IPS-18a (cell line): Measurements from ENCODE around the gene PHF21A.
"Not testable (repeated sequence)": the region's sequence is repeated elsewhere in the genome, so short reads cannot be mapped to it uniquely, and the experiment has no call there.

Source experiments
- H3K27ac ChIP-seq: one replicate; pipeline ENCODE4 v1.5.1; 2013; ENCODE audit warnings: low read length
- H3K27me3 ChIP-seq: one replicate; pipeline ENCODE4 v1.6.1; 2013; ENCODE audit warnings: mild to moderate bottlenecking, low read length; ENCODE audit not compliant: control insufficient read depth, insufficient read depth
- H3K36me3 ChIP-seq: one replicate; pipeline ENCODE4 v1.6.1; 2013; ENCODE audit warnings: low read depth, low read length; ENCODE audit not compliant: control insufficient read depth
- H3K4me1 ChIP-seq: one replicate; pipeline ENCODE4 v1.6.1; 2013; ENCODE audit warnings: low read depth, low read length; ENCODE audit not compliant: control insufficient read depth
- H3K4me3 ChIP-seq: one replicate; pipeline ENCODE4 v1.5.1; 2013; ENCODE audit warnings: low read length
- H3K9ac ChIP-seq: one replicate; pipeline ENCODE4 v1.6.1; 2013; ENCODE audit warnings: mild to moderate bottlenecking, low read length, moderate library complexity
- H3K9me3 ChIP-seq: one replicate; pipeline ENCODE4 v1.6.1; 2013; ENCODE audit warnings: low read depth, low read length; ENCODE audit not compliant: control insufficient read depth

PHF21A gene

GRCh38 chr11:45915446-45915845 is 205.8 kb downstream of the PHF21A start:
- no peak overlapping the region for H3K4me3 ChIP-seq
- peaks cover 16% of the 10 kb centered on the region for H3K4me1 ChIP-seq
- H3K9ac ChIP-seq, result no peak overlapping the region
- no peaks in the 10 kb centered on the region for H3K27me3 ChIP-seq
- no peaks in the 10 kb centered on the region for H3K9me3 ChIP-seq
- no peak overlapping the region for H3K27ac ChIP-seq
- peaks cover 21% of the 10 kb centered on the region for H3K36me3 ChIP-seq

GRCh38 chr11:45913942-45914635 is 207.2 kb downstream of the PHF21A start:
- Histone ChIP-seq H3K9ac (no peak overlapping the region), H3K4me3 (no peak overlapping the region), H3K27me3 (no peaks in the 10 kb centered on the region), H3K27ac (no peak overlapping the region), H3K36me3 (peaks cover 21% of the 10 kb centered on the region), H3K9me3 (no peaks in the 10 kb centered on the region), H3K4me1 (peaks cover 6% of the 10 kb centered on the region)

DNA sequence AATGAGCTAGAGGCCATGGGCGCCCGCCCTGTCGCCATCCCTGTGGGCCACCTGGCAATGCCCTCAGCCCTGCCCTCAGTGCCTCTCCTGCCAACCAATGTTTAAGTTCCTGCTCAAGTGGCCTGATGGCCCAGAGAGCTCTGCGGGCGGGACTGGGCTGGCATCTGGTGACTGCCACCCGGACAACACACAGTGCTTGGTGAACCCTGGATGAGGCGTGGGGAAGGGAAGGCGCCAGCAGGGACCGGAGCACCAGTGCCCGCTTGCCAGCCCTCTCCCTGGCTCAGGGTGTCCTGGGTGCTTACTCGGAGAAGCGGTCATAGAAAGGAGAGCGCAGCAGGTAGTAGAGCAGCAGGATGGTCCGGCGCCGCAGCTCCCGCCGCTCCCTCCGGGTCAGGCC is 207.7 kb downstream of the PHF21A start:
- H3K36me3 ChIP-seq, result peaks cover 21% of the 10 kb centered on the region
- no peaks in the 10 kb centered on the region for H3K27me3 ChIP-seq
- H3K27ac ChIP-seq, result no peak overlapping the region
- peaks cover 5% of the 10 kb centered on the region for H3K4me1 ChIP-seq
- H3K4me3 ChIP-seq, result no peak overlapping the region
- no peak overlapping the region for H3K9ac ChIP-seq
- no peaks in the 10 kb centered on the region for H3K9me3 ChIP-seq

- Histone ChIP-seq H3K4me1 (no peaks in the 10 kb centered on the region), H3K27ac (no peak overlapping the region), H3K27me3 (no peaks in the 10 kb centered on the region), H3K36me3 (peaks cover 17% of the 10 kb centered on the region), H3K9ac (no peak overlapping the region), H3K4me3 (no peak overlapping the region), H3K9me3 (no peaks in the 10 kb centered on the region)
Measured at GRCh38 chr11:45910623-45911022, 210.6 kb downstream of the PHF21A start.

DNA sequence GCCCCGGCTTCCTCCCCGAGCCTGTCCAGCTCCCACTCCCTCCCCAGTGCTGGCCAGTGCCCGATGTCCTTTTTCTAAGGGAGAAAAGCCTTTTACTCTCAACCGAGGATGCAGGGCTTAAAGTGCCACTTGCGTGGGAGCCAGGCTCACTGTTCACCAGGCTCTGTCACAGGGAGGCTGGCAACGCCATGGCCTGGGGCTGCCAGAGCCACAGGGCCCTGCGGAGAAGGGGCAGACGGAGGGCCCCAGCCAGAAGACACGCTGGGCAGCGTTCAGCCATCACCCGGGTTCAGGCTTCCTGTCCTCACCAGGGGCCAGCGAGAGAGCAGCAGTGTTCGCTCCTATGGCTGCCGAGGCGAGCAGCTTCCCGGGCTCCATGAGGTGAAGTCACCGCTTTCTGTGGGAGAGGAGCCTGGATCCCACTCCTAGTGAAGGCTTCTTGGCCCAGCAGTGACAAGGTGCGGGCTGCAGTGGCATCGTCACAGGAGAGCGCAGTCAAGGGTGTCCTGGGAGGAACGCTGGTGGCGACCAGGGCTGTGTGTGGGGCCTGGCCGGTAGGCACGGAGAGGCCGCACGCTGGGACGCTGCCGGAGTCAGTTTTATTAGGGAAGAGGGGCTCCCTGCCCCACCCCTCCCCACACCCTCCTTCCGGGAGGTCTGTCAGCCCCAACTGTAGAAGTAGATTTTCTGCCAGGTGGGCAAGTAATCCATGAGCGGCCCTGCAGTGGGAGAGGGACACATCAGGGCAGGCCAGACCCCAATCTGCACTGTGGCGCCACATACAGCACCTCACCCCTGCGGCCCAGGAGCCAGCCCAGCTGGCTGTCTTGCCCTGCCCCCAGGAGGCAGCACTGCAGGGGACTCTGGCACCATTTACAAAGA is 211.4 kb downstream of the PHF21A start:
- no peaks in the 10 kb centered on the region for H3K27me3 ChIP-seq
- H3K27ac ChIP-seq, result no peak overlapping the region
- H3K4me1 ChIP-seq, result no peaks in the 10 kb centered on the region
- H3K4me3 ChIP-seq, result no peak overlapping the region
- H3K36me3 ChIP-seq, result peaks cover 16% of the 10 kb centered on the region
- no peaks in the 10 kb centered on the region for H3K9me3 ChIP-seq
- H3K9ac ChIP-seq, result no peak overlapping the region

GRCh38 chr11:45907911-45908370 is 213.3 kb downstream of the PHF21A start:
- Histone ChIP-seq H3K4me3 (no peak overlapping the region), H3K36me3 (peaks cover 29% of the 10 kb centered on the region), H3K27me3 (no peaks in the 10 kb centered on the region), H3K9ac (no peak overlapping the region), H3K27ac (no peak overlapping the region), H3K4me1 (no peaks in the 10 kb centered on the region), H3K9me3 (no peaks in the 10 kb centered on the region)

GRCh38 chr11:45906965-45907611 is 214.2 kb downstream of the PHF21A start, which contains the start of gene FREY1:
Gene FREY1, minus strand, starts transcription at chr11:45907271. Its CDS starts 26 bp downstream, at chr11:45907245.
- Histone ChIP-seq H3K4me1 (no peaks in the 10 kb centered on the region), H3K9ac (no peak within 1 kb of the TSS), H3K9me3 (no peaks in the 10 kb centered on the region), H3K27ac (no peak within 1 kb of the TSS), H3K27me3 (no peaks in the 10 kb centered on the region), H3K36me3 (peaks cover 29% of the 10 kb centered on the region), H3K4me3 (no peak within 1 kb of the TSS)

- Histone ChIP-seq H3K9ac (no peak overlapping the region), H3K9me3 (no peaks in the 10 kb centered on the region), H3K27me3 (no peaks in the 10 kb centered on the region), H3K4me3 (no peak overlapping the region), H3K27ac (no peak overlapping the region), H3K36me3 (peaks cover 26% of the 10 kb centered on the region), H3K4me1 (no peaks in the 10 kb centered on the region)
Measured at GRCh38 chr11:45906096-45906682, 215.1 kb downstream of the PHF21A start.

GRCh38 chr11:45905576-45905975 is 215.7 kb downstream of the PHF21A start:
- H3K27me3 ChIP-seq, H3K9me3 ChIP-seq, H3K27ac ChIP-seq, H3K4me1 ChIP-seq, H3K4me3 ChIP-seq, H3K9ac ChIP-seq: not testable (repeated sequence)
- peaks cover 24% of the 10 kb centered on the region for H3K36me3 ChIP-seq

GRCh38 chr11:45905095-45905494 is 216.2 kb downstream of the PHF21A start:
- H3K4me1 ChIP-seq, result peaks cover 6% of the 10 kb centered on the region
- no peak overlapping the region for H3K4me3 ChIP-seq
- H3K9ac ChIP-seq, result no peak overlapping the region
- H3K27ac ChIP-seq, result no peak overlapping the region
- H3K9me3 ChIP-seq, result no peaks in the 10 kb centered on the region
- H3K36me3 ChIP-seq, result peaks cover 24% of the 10 kb centered on the region
- H3K27me3 ChIP-seq, result peaks cover 7% of the 10 kb centered on the region

DNA sequence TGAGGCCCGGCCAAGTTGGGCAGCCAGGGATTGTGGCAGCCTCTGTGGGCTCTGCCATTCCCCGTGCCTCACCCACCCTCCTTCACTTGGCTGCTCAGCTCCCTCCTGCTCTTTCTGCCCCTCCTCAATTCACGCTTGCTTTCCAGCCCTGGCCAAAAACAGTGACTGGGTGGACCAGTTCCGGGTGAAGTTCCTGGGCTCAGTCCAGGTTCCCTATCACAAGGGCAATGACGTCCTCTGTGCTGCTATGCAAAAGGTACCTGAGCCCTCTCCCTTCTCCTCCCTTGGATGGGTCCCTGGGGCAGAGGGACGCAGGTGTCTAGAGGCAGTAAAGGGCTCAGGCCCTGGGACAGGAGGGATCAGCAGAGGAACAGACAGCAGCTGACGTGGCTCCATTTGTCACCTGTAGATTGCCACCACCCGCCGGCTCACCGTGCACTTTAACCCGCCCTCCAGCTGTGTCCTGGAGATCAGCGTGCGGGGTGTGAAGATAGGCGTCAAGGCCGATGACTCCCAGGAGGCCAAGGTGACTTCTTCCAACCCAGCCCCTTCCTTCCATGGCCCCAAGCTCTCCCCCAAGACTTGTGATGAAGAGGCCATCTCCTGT is 216.8 kb downstream of the PHF21A start:
- no peaks in the 10 kb centered on the region for H3K9me3 ChIP-seq
- no peak overlapping the region for H3K9ac ChIP-seq
- peaks cover 24% of the 10 kb centered on the region for H3K36me3 ChIP-seq
- H3K27ac ChIP-seq, result no peak overlapping the region
- peaks cover 6% of the 10 kb centered on the region for H3K4me1 ChIP-seq
- no peak overlapping the region for H3K4me3 ChIP-seq
- H3K27me3 ChIP-seq, result peaks cover 7% of the 10 kb centered on the region
